Nephron (organoid): Measurements from ENCODE around the gene KDM7A.
"Not testable (repeated sequence)": the region's sequence is repeated elsewhere in the genome, so short reads cannot be mapped to it uniquely, and the experiment has no call there.

Source experiments
- H3K27ac Mint-ChIP-seq, 3 experiments: 2 replicates each; pipeline ENCODE4 v1.8.0; 2020; ENCODE audit warnings: mixed read lengths in 3 of 3, mild to moderate bottlenecking in 2 of 3, moderate library complexity in 1 of 3
- H3K27me3 Mint-ChIP-seq: 2 replicates; pipeline ENCODE4 v1.8.0; 2021; ENCODE audit warnings: low read depth, mild to moderate bottlenecking, moderate library complexity, mixed read lengths
- H3K36me3 Mint-ChIP-seq: 2 replicates; pipeline ENCODE4 v1.8.0; 2020; ENCODE audit warnings: low read depth, mixed read lengths
- H3K4me1 Mint-ChIP-seq: 2 replicates; pipeline ENCODE4 v1.8.0; 2020; ENCODE audit warnings: mixed read lengths
- H3K4me3 Mint-ChIP-seq, 3 experiments: 2 replicates each; pipeline ENCODE4 v1.8.0; 2020; ENCODE audit warnings: mild to moderate bottlenecking in 3 of 3, mixed read lengths in 3 of 3, moderate library complexity in 2 of 3
- H3K9me3 Mint-ChIP-seq: 2 replicates; pipeline ENCODE4 v1.8.0; 2020; ENCODE audit warnings: mixed read lengths
- TF ChIP-seq, protein P1 (sequence below), 3 experiments: fragments of 200-600 bp; sonication (generic); IDR thresholded peaks; one replicate each; pipeline ENCODE4 v1.5.0; 2021; ENCODE audit warnings: antibody characterized with exemption in 3 of 3; ENCODE audit not compliant: unreplicated experiment in 3 of 3

Gene KDM7A

DNA sequence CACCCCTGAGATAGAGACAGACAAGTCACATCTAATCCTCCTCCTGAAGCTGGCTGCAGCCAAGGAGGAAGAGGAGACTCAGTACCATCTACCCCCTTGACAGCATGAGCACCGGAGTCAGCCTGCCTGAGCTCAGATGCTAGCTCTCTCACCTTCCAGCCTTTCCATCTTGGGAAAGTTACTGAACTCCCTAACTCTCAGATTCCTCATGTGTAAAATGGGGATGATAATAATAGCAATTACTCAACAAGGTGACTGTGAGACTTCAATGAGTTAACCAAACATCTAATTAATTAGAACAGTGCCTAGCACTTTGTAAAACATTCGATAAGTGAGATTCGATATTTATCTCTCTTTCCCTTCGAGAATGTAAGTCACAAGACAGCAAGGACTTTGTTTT lies 6.4 kb downstream of the KDM7A start:
- Mint-ChIP-seq H3K27ac (no peak overlapping the region), H3K36me3 (peaks cover 3% of the 10 kb centered on the region), H3K4me3 (no peak overlapping the region), H3K27me3 (no peaks in the 10 kb centered on the region), H3K9me3 (no peaks in the 10 kb centered on the region), H3K4me1 (peaks cover 11% of the 10 kb centered on the region)
- TF ChIP-seq, protein P1, sequence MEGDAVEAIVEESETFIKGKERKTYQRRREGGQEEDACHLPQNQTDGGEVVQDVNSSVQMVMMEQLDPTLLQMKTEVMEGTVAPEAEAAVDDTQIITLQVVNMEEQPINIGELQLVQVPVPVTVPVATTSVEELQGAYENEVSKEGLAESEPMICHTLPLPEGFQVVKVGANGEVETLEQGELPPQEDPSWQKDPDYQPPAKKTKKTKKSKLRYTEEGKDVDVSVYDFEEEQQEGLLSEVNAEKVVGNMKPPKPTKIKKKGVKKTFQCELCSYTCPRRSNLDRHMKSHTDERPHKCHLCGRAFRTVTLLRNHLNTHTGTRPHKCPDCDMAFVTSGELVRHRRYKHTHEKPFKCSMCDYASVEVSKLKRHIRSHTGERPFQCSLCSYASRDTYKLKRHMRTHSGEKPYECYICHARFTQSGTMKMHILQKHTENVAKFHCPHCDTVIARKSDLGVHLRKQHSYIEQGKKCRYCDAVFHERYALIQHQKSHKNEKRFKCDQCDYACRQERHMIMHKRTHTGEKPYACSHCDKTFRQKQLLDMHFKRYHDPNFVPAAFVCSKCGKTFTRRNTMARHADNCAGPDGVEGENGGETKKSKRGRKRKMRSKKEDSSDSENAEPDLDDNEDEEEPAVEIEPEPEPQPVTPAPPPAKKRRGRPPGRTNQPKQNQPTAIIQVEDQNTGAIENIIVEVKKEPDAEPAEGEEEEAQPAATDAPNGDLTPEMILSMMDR (IDR thresholded peaks at IDR 0.05; ENCODE audit: unreplicated experiment in 3 of 3): no peak

DNA sequence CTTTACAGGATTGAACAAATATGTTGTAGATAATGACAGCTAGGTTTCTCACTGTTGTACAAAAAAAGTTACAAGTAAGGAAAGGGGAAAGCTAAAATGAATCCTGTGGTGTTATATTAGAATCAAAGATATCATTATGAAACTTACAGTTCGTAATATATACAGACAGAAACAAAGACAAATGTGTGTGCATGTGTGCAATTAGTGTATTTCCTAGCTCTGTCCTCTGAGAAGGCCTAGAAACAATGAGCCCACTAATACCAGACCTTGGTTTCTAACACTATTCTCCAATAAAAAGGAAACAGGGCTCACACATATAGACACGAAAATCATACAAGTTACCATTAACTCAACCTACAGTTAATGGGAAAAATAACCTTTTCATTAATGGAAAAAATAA lies 8.0 kb downstream of the KDM7A start:
- no peak overlapping the region for H3K4me3 Mint-ChIP-seq
- H3K27ac Mint-ChIP-seq: no peak overlapping the region
- H3K4me1 Mint-ChIP-seq: peaks cover 6% of the 10 kb centered on the region
- peaks cover 3% of the 10 kb centered on the region for H3K36me3 Mint-ChIP-seq
- H3K9me3 Mint-ChIP-seq: no peaks in the 10 kb centered on the region
- TF ChIP-seq, protein P1 (IDR thresholded peaks at IDR 0.05; ENCODE audit: unreplicated experiment in 3 of 3): no peak
- H3K27me3 Mint-ChIP-seq: no peaks in the 10 kb centered on the region

DNA sequence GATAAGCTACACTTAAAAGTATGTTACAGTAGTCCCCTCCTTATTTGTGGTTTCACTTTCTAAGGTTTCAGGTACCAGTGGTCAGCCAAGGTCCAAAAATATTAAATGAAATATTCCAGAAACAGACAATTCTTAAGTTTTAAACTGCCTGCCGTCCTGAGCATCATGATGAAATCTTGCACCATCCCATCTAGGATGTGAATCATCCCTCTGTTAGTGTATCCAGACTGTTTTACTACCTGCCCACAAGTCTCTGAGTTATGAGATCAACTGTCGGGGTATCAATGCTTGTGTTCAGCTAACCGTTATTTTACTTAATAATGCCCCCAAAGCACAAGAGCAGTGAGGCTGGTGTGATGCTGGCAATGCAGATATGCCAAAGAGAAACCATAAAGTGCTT lies 11.4 kb downstream of the KDM7A start:
- Mint-ChIP-seq H3K27ac (no peak overlapping the region), H3K4me1 (peaks cover 4% of the 10 kb centered on the region), H3K27me3 (no peaks in the 10 kb centered on the region), H3K36me3 (no peaks in the 10 kb centered on the region), H3K9me3 (no peaks in the 10 kb centered on the region), H3K4me3 (no peak overlapping the region)
- TF ChIP-seq, protein P1 (IDR thresholded peaks at IDR 0.05; ENCODE audit: unreplicated experiment in 3 of 3): no peak

DNA sequence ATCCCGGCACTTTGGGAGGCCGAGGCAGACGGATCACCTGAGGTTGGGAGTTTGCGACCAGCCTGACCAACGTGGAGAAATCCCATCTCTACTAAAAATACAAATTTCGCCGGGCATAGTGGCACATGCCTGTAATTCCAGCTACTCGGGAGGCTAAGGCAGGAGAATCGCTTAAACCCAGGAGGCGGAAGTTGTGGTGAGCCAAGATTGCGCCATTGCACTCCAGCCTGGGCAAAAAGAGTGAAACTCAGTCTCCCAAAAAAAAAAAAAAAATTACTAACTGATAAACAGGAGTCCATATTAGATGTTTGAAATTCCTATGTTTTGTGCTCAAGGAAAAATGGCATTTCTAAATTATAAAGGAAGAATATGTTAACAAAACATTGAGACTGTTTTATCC lies 14.7 kb downstream of the KDM7A start:
- H3K27me3 Mint-ChIP-seq, H3K36me3 Mint-ChIP-seq, H3K4me3 Mint-ChIP-seq, H3K4me1 Mint-ChIP-seq, H3K9me3 Mint-ChIP-seq, H3K27ac Mint-ChIP-seq: not testable (repeated sequence)

DNA sequence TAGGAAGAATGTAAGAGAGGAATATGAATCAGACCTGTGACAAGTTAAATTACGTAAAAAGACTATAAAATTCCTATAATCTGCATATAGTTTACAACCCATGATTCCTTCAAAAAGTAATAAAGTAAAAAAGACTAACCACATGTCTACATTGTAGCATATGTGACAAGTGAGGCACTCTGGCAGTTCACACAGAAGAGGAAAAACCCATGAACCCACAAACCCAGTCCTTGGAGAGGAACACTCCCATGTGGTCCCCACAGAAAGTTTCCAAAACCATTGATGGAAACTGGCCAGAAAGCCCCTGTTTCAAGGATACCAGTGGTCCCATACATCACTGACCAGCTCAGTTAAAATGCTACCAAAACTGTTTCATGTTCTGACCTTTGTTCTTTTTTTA lies 15.7 kb downstream of the KDM7A start:
- TF ChIP-seq, protein P1 (IDR thresholded peaks at IDR 0.05; ENCODE audit: unreplicated experiment in 3 of 3): no peak
- peaks cover 8% of the 10 kb centered on the region for H3K36me3 Mint-ChIP-seq
- no peaks in the 10 kb centered on the region for H3K27me3 Mint-ChIP-seq
- H3K9me3 Mint-ChIP-seq: no peaks in the 10 kb centered on the region
- peaks cover 9% of the 10 kb centered on the region for H3K4me1 Mint-ChIP-seq
- no peak overlapping the region for H3K4me3 Mint-ChIP-seq
- H3K27ac Mint-ChIP-seq: no peak overlapping the region

DNA sequence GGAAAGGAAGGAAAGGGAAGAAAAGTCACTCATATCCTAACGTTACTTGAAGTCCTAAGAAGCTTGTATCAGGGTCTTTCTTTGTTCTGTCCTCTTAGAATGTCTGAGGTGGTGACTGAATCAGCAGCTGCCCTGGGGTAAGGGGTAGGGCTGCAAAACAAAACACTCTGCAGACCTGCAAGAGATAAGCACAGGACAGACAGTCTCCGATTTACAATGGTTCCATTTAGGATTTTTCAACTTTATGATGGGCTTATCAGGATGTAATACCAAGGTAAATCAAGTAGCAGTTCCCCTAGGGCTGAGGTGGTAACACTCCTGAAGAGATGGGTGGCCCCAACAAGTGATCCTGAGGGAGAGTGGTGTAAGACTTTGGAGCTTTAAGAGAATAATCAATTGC lies 16.5 kb downstream of the KDM7A start:
- TF ChIP-seq, protein P1 (IDR thresholded peaks at IDR 0.05; ENCODE audit: unreplicated experiment in 3 of 3): no peak
- H3K9me3 Mint-ChIP-seq: no peaks in the 10 kb centered on the region
- H3K27ac Mint-ChIP-seq: no peak overlapping the region
- H3K27me3 Mint-ChIP-seq: no peaks in the 10 kb centered on the region
- H3K4me3 Mint-ChIP-seq: no peak overlapping the region
- peaks cover 13% of the 10 kb centered on the region for H3K4me1 Mint-ChIP-seq
- H3K36me3 Mint-ChIP-seq: peaks cover 10% of the 10 kb centered on the region
